RPMI7951 (cell line): ENCODE results near the gene TXLNG. TPM values are rescaled to one million over a fixed set of nuclear protein-coding genes. Genes with fewer than 3 reads are reported as not detected.

Experiments used
- DNase-seq: peaks from one replicate; pipeline ENCODE4 v3.0.0-alpha.2; 2012; ENCODE audit warnings: low read depth
- total RNA-seq: library from RNA; depleted of rRNA; stranded (reverse); fragments of >200 nt; shearing (Covaris generic); gene quantifications from 2 replicates; pipeline ENCODE4 v1.2.3, GENCODE V29; 2014

The TXLNG gene
- total RNA-seq, 1 experiment from 2014 or later = 10.3 TPM

DNA sequence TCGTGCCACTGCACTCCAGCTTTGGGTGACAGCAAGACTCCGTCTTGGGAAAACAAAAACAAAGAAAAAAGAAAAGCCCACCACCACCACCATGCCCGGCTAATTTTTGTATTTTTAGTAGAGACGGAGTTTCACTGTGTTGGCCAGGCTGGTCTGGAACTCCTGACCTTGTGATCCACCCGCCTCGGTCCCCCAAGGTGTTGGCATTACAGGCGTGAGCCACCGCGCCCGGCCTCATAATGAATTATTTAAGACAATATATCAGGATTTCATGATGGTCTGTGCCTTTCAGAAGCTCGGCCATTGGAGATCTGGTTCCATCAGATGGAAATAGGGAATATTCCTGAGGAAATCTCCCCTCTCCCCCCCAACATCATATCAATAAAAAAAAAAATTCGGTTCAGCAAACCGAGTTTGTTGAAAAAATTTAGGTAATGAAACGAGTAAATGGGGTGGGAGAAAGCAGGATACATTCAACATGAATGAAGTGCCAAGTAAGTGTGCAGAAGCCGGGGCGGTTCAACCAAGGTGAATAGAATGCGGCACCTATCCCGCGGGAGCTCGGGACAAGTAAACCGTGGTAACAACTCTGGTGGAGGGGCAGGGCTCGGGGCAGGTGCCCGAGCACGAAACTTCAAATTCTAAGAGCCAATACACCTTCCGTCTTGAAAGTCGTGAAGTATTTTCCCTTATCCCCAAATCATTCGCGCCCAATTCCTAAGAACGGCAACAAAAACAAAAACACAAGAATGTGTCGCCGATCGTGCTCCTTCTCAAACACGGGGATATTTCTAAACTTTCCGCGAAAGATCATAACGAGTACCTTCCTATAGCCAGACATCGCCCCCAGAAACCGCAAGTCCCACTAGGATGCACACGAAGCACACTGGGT is 773 bp upstream of the TXLNG start:
- DNase-seq = no peak

DNA sequence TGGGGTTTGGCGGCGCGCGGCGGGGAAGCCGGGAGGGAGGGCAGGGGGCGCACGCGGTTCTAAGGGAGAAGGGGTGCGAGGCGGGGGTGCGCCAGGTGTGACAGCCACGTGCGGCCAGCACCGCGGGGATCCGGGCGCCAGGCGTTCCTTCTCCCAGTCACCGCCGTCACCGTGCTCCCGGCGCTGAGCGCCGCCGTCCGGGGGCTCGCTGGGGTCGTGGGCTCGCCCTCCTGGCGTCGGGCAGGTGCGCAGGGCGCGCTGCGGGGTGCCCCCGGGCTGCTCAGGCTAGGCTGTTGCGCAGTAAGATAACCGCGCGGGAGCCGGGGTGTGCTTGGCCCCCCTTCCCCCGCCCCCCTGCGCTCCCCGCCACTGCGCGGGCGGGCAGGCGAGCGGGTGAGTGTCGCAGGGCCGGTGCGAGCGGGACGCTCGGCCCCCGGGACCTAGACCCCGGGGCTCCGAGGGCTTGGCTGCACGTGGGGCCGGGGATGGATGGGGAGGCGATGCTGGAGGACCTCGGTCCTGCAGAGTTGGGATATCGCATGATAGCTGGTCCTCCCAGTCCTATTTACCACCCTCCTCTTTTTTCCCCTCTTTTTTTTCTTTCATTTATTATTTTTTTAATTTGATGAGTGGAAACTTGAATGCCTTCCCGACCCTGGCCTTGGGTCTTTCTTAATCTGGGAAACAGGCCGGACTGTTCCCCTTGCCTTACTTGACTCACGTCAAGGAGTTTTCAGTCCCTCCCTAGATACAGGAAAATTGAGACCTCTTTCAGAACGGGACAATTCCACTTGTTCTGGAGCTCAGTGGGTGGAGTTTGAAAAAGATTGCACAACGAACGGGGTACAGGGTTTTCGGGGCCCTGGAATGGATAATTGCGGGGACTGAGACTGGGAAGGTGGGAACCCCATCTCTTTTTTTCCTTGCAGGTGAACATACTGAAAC is 797 bp downstream of the TXLNG start:
- DNase-seq = no peak

DNA sequence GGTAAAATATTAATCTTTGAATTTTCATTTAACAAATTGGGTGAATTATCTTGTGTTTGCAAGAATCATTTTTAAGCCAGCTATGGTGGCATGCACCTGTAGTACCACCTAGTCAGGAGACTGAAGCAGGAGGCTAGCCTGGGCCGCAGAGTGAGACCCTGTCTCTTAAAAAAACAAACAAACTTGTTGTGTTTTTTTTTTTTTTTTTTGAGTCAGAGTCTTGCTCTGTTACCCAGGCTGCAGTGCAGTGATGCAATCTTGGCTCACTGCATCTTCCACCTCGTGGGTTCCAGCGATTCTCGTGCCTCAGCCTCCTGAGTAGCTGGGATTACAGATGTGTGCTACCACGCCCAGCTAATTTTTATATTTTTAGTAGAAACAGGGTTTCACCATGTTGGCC is 2.2 kb downstream of the TXLNG start:
- no peak for DNase-seq

DNA sequence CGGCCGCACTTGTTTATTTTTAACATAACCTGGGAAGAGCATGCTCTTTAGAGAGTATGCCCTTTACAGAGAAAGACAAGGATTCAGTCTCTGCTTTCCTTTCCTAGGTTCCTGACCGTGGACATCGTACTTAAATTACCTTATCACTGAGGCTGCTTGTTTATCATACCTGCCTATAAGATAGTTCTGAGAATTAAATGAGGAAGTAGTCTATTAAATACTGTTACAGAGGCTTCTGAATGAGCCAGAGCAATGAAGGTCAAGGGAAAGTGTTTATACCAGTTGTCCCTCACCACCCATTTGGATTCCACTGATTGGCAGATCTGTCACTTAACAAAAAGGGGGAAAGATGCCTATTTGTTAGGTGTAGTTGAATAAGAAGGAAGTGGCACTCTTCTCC is 10.0 kb downstream of the TXLNG start:
- DNase-seq = no peak

DNA sequence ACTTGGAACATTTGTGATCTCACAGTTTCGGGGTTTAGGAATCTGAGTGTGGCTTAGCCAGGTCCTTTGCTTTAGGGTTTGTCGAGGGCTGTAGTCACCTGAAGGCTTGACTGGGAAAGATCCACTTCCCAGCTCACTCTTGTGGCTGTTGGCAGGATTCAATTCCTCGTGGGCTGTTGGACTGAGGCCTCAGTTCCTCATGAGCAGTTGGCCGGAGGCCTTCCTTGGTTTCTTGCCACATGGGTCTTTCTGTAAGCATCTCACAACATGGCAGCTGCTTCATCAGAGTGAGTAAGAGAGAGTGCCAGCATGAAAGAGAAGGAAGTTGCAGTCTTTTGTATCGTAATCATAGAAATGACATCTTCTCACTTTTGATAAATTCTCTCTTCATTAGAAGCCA is 11.1 kb downstream of the TXLNG start:
- DNase-seq = peak; percentile 65

DNA sequence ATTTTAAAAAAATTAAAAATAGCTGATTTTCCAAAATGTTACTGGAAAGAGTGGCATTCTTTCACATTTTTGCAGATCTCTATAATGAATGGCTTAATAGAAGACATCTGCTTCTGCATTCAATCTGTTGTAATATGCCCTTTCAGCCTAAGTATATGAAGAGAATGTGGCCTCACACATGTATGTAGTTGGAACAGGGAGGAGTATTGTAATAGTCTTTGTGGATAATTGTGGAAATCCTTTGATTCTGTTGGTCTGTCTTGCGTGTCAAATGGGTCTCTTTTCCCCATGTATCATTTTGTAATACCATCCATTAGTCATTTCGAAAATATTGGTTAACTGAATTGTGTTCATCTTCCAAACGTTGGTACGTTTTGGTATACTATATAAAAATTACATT is 11.6 kb downstream of the TXLNG start:
- no peak for DNase-seq

DNA sequence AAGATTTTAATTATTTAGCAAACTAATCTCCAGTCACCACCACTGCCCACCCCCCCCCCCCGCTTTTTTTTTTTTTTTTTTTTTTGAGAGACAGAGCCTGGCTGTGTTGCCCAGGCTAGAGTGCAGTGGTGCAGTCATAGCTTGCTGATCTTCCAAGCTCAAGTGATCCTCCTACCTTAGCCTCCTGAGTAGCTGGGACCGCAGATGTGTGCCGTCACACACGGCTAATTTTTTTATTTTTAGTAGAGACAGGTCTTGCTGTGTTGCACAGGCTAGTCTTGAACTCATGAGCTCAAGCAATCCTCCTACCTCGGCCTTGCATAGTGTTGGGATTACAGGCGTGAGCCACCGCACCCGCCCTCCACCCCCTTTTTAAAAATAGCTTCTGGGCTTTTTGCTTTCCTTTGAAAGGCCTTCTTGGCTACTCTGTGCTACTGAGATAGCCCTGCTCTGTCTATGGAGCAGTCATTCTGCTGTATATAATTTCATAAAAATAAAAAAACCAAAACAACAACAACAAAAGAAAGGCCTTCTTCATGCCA is 18.7 kb downstream of the TXLNG start:
- no peak for DNase-seq

DNA sequence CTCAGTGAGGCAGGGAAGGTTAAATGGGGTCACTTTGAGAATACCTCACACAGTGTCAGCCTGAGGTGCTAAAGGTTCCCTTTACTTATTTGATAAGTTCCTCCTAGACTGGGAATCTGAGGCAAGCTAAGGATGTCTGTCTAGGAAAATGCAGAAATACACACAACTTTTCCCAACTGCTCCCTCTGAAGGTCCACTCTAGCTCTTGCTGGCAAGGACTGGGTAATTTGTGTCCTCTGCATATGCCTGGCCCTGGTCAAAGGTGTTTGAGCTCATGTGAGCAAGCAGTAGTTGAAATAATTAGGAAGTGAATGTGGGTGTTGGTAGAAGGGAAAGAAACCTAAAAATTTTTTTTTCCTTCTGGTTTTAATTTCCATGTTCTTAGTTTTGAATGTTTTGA is 21.3 kb downstream of the TXLNG start:
- no peak for DNase-seq

DNA sequence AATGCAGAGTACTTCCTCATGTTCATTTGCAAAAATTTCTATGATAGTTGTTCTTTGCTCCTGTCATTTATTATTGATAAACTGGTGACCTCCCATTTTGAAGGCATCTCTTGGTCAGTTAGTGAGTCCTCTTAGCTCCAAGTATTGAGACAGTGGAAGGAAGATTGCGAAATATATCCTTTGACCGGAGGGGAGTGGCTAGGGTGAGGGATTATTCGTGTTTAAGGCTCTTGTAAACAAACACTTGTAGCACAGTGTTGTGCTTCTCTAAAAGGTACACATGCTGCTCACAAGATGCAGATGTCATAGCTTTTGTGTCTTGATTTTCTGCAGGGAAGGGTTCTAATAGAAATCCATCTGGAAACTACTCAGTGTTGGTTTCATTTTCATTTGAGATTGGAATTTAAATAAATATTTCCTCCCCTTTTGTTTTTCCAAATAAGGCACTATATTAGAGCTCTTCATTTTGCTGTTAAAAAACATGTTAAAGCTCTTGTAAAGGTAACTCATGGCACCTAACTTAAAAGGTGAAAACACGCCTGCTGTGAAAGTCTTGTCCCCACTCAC is 21.8 kb downstream of the TXLNG start:
- peak; percentile 42 for DNase-seq

DNA sequence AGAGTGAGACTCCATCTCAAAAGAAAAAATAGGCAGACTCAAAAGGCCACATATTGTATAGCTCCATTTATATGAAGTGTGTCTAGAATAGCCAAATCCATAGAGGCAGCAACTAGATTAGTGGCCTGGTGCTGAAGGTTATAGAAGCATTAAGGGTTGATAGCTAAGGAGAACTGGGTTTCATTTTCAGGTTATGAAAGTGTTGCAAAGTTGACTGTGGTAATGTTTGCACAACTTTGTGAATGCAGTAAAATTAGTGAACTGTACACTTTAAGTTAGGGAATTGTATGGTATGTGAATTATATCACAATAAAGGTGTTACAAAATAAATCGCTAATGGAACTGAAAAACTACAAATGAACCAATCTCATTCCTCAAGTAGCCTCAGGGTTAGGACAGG is 28.3 kb downstream of the TXLNG start:
- no peak for DNase-seq

DNA sequence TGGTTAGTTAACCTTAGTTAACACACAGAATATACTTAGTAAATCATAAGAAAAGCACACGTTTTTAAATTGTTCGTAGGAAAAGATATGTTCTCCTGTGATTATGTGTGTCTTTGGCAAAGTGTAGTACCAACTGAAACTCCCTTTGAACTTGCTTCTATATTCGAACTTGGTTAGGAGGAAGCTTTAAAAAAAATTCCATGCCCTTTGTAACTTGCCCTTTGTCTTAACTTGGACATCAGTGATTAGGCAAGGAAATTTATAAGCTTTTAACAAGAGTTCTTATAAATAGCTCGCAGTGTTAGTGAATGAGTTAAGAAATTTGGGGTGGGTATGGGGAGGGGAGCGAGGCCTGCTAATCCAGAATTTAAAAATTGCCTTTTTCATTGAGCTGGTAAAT is 33.4 kb downstream of the TXLNG start:
- no peak for DNase-seq

DNA sequence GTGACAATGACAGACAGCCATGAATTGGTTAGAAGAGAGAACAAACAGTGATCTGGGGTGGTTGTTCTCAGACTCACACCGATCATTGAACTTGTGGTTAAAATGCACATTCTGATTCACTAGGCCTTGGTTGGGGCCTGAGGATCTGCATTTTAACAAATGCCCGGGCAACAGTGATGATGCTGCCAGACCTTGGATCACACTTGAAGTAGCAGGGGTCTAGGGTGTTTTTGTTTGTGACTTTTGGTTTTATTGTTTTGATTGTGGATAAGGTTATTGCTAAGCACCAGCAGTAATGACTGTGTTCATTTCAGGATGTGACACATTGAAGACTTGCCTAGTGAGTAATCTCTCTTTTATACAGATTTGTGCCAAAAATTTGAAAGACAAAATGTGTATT is 36.5 kb downstream of the TXLNG start:
- DNase-seq = peak; percentile 55

DNA sequence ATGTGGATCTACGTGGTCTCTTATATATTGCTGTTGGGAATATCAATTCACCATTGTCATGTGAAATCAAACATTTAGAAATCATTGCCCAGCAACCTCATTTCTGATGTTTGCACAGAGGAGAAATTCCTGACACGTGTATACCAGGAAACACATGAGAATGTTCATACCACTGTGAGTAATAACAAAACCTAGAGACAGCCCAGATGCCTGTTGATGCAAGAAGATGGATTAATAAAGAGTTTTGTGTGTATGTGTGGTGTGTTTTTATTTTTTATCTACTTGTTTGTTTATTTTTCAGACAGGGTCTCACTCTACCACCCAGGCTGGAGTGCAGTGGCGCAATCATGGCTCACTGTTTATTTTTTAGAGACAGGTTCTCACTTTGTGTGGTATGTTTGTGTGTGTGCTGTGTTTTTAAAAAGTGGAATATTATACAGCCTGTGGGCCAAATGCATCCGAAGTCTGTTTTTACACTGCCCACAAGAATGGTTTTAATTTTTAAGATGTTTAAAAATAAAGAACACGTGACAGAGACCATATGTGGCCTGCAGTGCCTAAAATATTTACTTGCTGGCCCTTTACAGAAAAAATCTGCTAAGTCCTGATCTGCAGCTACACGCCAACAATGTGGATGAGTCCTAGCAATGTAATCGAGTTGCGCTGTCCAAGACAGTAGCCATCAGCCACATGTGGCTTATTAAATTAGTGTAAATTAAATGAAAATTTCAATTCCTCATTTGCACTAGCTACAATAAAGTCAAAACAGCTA is 39.2 kb downstream of the TXLNG start:
- DNase-seq = no peak

DNA sequence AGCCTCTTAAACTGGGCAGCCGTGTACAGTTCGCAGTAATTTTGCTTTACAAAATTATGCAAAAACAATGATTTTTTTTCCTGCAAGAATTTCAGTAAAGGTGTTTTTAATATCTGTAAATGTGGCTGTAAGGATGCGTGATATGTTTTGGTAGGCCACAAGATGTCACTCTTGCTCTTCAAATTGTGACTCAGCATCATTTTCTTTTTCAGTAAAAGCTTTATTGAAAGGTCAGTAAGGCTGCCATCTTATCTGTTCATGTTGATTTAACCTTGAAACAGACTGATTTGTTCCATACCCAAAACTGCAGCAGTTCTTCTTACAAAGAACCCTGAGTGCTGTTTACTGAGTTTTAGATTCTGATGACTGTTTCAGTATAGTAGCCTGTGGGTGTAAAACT is 39.9 kb downstream of the TXLNG start:
- DNase-seq = peak; percentile 53

DNA sequence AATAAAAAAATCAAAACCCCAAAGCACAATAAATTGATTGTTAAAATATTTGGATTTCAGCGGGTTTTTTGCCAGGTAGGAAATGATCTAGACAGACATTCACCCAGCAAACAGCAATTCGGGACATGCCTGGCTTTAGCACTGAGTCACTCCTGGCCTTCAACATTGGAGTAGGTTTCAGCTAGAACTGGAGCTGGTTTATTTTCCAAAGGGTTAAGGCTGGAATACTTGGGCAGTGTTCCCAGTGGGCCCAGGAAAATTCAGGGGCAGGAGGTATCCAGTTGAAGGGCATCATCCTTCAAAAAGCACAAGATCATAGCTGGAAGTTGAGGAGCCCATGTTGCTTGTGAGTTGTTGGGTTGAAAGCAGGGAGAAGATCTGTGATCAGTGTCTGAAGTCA is 41.0 kb downstream of the TXLNG start:
- no peak for DNase-seq

DNA sequence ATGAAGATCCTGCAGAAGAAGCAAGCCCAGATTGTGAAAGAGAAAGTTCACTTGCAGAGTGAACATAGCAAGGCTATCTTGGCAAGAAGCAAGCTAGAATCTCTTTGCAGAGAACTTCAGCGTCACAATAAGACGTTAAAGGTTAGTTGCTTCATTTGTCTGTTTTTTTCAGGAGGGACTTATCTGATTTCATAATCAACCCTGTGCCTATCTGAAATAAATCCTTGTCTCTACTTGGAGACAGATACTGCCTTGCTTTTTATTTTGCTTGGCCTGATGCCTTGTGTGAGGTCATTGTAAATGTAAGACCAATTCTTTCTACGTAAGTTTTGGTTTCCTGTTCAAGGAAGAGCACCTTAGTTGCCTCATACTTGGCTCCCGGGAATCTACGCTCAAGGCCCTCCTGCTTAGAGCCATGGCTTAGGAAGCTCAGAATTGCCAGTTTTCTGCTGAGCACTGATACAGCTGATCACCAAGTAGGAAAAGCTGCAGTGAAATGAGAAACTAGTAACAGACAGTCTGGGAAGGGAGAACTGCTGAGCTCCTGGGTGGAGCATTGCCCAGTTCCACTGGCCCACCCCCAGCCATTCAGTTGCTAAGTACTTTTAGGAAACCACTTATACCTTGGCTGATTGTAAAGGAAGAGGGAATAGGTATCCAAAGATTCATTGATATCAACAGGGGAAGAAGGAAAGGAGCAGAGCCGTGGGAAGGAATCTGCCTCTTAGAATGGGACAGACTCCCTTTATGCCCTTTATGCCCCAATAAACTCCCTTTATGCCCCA is 42.0 kb downstream of the TXLNG start:
- DNase-seq = no peak

DNA sequence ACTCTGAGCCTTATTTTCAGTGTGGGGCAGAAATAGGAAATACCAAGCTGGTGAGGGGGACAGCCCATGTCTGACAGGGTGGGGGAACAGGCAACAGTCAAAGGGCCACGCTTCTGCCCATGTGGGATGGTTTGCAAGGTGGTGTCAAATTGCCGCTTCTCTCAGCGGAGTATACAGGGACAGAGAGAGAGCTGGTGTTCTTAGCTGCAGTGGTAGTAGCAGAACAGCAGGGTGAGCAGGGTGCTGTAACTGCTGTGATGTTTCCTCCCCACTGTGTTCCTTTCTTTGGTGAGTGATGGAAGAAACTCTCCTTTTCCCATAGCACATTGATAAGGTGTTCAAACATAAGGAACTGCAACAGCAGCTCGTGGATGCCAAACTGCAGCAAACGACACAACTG is 46.0 kb downstream of the TXLNG start:
- DNase-seq = no peak

DNA sequence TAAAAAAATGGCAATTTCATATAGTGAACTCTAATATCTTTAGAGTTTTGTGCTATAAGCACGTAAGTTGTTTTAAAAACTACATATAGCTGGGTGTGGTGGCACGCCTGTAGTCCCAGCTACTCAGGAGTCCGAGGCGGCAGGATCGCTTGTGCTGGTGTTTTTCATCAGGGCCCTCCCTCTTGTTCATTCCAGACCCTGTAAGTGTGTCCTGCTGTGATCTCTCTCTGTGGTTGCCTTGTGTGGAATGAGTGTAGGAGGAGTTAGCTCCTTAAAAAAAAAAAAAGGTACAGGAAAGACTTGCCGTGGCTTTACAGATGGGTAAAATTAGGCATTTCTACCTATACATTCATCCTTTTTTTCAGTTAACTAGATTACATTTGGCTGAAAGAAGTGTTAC is 48.5 kb downstream of the TXLNG start:
- DNase-seq = no peak

DNA sequence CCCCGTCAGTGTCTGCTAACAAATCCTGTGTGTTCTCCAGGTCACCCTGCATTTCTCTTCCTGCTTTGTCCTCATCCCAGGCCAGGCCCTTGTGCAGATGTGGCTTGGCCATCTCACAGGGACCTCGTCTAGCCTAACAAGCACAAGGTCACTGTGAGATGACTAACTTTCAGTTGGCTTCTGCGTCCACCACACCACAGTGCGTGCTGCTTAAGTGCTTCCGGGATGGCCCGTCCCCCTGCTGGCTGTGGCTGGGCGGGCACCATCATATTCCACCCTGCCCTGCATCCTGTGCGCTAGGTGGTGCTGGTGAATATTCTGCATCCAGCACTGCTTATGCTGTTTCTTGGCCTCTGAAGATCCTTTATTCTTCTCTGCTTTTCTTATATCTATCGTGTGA is 50.1 kb downstream of the TXLNG start:
- peak; percentile 68 for DNase-seq

DNA sequence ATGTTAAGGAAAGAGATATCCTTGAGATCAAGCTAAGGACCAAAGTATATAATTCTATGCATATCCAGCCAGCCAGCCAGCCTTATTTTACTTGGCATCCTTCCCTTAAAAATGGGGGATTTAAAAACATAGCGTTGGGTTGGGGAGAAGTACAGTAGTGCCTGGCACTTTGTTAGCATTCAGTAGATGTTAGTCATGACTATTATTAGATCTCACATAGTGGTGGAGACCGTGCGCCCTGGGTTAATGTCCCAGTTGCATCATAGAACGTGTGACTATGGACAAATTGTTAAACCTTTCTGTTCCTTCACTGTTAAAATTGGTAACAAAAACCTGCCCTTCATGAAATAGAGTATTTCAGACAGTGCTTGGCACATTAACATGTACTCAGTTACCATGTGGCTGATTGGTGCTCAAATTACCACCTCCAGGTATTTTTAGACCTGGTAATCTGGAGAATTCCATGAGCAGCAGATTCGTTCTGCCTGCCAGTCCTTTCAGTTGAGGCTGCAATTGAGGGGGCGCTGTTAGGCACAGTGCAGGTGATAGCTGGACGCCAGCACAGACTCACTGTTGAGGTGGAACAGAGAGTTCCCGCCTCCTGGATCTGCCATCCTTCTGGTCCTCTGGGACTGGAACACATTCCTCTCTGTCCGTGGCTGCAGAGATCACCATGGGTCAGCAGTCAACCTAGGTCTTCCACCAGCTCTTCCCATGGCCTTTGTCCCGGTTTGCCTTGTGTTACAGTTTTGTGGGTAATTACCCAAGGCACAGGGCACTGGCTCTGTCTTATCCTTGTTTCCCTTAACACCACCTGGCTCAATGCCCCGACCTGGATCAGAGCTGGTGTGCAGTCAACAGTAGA is 52.2 kb downstream of the TXLNG start:
- peak; percentile 77 for DNase-seq
